K562 (cell line): Measurements from ENCODE around the gene MADD. TPM values are rescaled to one million over a fixed set of nuclear protein-coding genes. Genes with fewer than 3 reads are reported as not detected.

Experiments
- CHD2 ChIP-seq: IDR thresholded peaks from 2 replicates; pipeline ENCODE4 v1.6.1; 2011; ENCODE audit warnings: low read depth, low read length
- CHD4 ChIP-seq: fragments of 200-600 bp; sonication (generic); IDR thresholded peaks from 3 replicates; pipeline ENCODE4 v1.6.1; 2012; ENCODE audit warnings: low read depth, mild to moderate bottlenecking, mixed read lengths, low read length, inconsistent platforms; ENCODE audit not compliant: insufficient read depth, insufficient replicate concordance, poor library complexity, severe bottlenecking
- EWSR1 ChIP-seq: fragments of 450-650 bp; IDR thresholded peaks from 2 replicates; pipeline ENCODE4 v1.6.1; 2018; ENCODE audit warnings: borderline replicate concordance, mild to moderate bottlenecking, low read depth, moderate library complexity; ENCODE audit not compliant: partially characterized antibody
- HSF4 ChIP-seq: fragments of 250-450 bp; sonication (Bioruptor Pico); IDR thresholded peaks from 2 replicates; pipeline ENCODE4 v2.1.2; 2022; ENCODE audit warnings: mild to moderate bottlenecking, moderate library complexity, borderline replicate concordance
- KLF13 ChIP-seq: fragments of 450-650 bp; IDR thresholded peaks from 2 replicates; pipeline ENCODE4 v1.6.1; 2016; ENCODE audit warnings: missing genetic modification characterization, low read depth, mild to moderate bottlenecking, missing compliant biosample characterization, moderate library complexity, borderline replicate concordance
- MECOM ChIP-seq: fragments of 250-450 bp; sonication (Bioruptor Pico); IDR thresholded peaks from 2 replicates; pipeline ENCODE4 v1.8.0; 2022; ENCODE audit warnings: inconsistent platforms
- NR2C1 ChIP-seq, 2 experiments: fragments of 450-650 bp; IDR thresholded peaks; 2 replicates each; pipeline ENCODE4 v1.6.1; 2017; ENCODE audit warnings: mild to moderate bottlenecking in 2 of 2, antibody characterized with exemption in 1 of 2, inconsistent platforms in 1 of 2, missing compliant biosample characterization in 1 of 2, missing genetic modification characterization in 1 of 2
- PML ChIP-seq: IDR thresholded peaks from 2 replicates; pipeline ENCODE4 v1.6.1; 2012; ENCODE audit warnings: low read length, inconsistent platforms
- SMAD4 ChIP-seq: fragments of 250-450 bp; sonication (Bioruptor Pico); conservative IDR thresholded peaks from 2 replicates; pipeline ENCODE4 v1.8.0; 2021; ENCODE audit warnings: inconsistent platforms, mild to moderate bottlenecking, moderate library complexity
- U2AF2 ChIP-seq: fragments of 200-400 bp; formaldehyde crosslinking; optimal IDR thresholded peaks from 2 replicates; pipeline ENCODE3; 2017; ENCODE audit warnings: low read depth, mild to moderate bottlenecking, low read length
- ZC3H8 ChIP-seq: fragments of 450-650 bp; IDR thresholded peaks from 2 replicates; pipeline ENCODE4 v1.6.1; 2017
- polyA plus RNA-seq, 8 experiments: library from polyadenylated mRNA; depleted of rRNA in 4 of 8; stranded (reverse) in 5 of 8; unstranded in 3 of 8; fragments of >200 nt; fragmentation: Nextera tagmentation in 2 of 8; fragmentation: Illumina TruSeq in 1 of 8; extraction: Ambion mirVana in 2 of 8; extraction: Trizol in 1 of 8; gene quantifications; 2 replicates each; pipeline versions ENCODE4 v1.2.1 to v1.2.3, GENCODE V29; 2011 to 2014; ENCODE audit warnings: inconsistent platforms in 1 of 8, missing spikeins in 1 of 8
- total RNA-seq, 7 experiments: library from RNA; depleted of rRNA in 6 of 7; stranded (reverse); fragments of >200 nt in 6 of 7; fragmentation: Illumina TruSeq in 2 of 7; extraction: Trizol in 2 of 7; gene quantifications; 2 replicates each; pipeline versions ENCODE4 v1.2.1 to v1.2.3, GENCODE V29; 2011 to 2021; ENCODE audit warnings: low replicate concordance in 1 of 7
- TF ChIP-seq, protein P1 (sequence below): fragments of 450-650 bp; IDR thresholded peaks from 2 replicates; pipeline ENCODE4 v1.6.1; 2016; ENCODE audit warnings: mild to moderate bottlenecking, moderate library complexity
- TF ChIP-seq, protein P2 (sequence below): IDR thresholded peaks from 3 replicates; pipeline ENCODE4 v1.6.1; 2011; ENCODE audit warnings: borderline replicate concordance, mild to moderate bottlenecking, moderate library complexity; ENCODE audit not compliant: insufficient read length; ENCODE audit errors: extremely low read depth

The MADD gene
- total and polyA plus RNA-seq, 9 of the 15 experiments (the other 6 are each of a cell fraction or from before 2014, with no cell fraction given) = 0.68 to 57.6 (median 33.6) TPM

DNA sequence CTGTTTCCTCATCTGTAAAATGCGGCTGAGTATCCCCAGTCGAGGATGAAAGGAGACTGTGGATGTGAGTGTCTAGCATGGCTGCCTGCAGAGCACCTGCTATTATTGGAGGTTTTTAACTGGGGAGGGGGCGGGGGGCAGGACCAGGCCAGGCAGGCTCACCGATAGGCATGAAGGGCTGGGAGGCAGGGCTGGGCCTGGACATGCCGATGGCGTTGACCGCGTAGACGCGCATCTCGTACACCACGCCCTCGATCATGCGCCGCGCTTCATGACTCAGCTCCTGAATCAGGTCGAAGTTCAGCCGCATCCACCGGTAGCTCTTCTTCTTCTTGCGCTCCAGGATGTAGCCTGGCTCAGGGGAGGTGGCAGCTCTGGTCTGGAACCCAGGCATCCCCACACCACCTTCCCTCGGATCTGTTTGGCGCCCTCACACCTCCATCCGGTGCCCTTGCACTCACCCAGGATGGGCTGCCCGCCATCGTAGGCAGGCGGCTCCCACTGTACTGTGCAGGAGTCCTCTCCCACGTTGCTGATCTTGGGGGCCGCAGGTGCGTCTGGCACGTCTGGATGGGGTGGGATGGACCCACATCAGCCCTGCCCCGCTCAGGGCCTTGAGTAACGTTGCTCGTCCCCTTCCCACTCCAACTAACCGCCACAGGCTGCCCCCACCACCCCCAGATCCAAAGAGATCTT, 67.4 kb downstream of the MADD start (continued):
- TF ChIP-seq MECOM (CRISPR knock-in tag) (no peak), U2AF2 (no peak), CHD4 (no peak), SMAD4 (CRISPR knock-in tag) (0 out of 2 replicates have a peak, but pooled peaks have one; percentile 43), CHD2 (no peak), PML (no peak), HSF4 (CRISPR knock-in tag) (no peak), KLF13 (tag) (no peak), ZC3H8 (no peak), EWSR1 (no peak), NR2C1 (IDR thresholded peaks at IDR 0.05) (peak; percentile 90), NR2C1 (tag; IDR thresholded peaks at IDR 0.05) (peak; percentile 92)
- TF ChIP-seq, protein P1, sequence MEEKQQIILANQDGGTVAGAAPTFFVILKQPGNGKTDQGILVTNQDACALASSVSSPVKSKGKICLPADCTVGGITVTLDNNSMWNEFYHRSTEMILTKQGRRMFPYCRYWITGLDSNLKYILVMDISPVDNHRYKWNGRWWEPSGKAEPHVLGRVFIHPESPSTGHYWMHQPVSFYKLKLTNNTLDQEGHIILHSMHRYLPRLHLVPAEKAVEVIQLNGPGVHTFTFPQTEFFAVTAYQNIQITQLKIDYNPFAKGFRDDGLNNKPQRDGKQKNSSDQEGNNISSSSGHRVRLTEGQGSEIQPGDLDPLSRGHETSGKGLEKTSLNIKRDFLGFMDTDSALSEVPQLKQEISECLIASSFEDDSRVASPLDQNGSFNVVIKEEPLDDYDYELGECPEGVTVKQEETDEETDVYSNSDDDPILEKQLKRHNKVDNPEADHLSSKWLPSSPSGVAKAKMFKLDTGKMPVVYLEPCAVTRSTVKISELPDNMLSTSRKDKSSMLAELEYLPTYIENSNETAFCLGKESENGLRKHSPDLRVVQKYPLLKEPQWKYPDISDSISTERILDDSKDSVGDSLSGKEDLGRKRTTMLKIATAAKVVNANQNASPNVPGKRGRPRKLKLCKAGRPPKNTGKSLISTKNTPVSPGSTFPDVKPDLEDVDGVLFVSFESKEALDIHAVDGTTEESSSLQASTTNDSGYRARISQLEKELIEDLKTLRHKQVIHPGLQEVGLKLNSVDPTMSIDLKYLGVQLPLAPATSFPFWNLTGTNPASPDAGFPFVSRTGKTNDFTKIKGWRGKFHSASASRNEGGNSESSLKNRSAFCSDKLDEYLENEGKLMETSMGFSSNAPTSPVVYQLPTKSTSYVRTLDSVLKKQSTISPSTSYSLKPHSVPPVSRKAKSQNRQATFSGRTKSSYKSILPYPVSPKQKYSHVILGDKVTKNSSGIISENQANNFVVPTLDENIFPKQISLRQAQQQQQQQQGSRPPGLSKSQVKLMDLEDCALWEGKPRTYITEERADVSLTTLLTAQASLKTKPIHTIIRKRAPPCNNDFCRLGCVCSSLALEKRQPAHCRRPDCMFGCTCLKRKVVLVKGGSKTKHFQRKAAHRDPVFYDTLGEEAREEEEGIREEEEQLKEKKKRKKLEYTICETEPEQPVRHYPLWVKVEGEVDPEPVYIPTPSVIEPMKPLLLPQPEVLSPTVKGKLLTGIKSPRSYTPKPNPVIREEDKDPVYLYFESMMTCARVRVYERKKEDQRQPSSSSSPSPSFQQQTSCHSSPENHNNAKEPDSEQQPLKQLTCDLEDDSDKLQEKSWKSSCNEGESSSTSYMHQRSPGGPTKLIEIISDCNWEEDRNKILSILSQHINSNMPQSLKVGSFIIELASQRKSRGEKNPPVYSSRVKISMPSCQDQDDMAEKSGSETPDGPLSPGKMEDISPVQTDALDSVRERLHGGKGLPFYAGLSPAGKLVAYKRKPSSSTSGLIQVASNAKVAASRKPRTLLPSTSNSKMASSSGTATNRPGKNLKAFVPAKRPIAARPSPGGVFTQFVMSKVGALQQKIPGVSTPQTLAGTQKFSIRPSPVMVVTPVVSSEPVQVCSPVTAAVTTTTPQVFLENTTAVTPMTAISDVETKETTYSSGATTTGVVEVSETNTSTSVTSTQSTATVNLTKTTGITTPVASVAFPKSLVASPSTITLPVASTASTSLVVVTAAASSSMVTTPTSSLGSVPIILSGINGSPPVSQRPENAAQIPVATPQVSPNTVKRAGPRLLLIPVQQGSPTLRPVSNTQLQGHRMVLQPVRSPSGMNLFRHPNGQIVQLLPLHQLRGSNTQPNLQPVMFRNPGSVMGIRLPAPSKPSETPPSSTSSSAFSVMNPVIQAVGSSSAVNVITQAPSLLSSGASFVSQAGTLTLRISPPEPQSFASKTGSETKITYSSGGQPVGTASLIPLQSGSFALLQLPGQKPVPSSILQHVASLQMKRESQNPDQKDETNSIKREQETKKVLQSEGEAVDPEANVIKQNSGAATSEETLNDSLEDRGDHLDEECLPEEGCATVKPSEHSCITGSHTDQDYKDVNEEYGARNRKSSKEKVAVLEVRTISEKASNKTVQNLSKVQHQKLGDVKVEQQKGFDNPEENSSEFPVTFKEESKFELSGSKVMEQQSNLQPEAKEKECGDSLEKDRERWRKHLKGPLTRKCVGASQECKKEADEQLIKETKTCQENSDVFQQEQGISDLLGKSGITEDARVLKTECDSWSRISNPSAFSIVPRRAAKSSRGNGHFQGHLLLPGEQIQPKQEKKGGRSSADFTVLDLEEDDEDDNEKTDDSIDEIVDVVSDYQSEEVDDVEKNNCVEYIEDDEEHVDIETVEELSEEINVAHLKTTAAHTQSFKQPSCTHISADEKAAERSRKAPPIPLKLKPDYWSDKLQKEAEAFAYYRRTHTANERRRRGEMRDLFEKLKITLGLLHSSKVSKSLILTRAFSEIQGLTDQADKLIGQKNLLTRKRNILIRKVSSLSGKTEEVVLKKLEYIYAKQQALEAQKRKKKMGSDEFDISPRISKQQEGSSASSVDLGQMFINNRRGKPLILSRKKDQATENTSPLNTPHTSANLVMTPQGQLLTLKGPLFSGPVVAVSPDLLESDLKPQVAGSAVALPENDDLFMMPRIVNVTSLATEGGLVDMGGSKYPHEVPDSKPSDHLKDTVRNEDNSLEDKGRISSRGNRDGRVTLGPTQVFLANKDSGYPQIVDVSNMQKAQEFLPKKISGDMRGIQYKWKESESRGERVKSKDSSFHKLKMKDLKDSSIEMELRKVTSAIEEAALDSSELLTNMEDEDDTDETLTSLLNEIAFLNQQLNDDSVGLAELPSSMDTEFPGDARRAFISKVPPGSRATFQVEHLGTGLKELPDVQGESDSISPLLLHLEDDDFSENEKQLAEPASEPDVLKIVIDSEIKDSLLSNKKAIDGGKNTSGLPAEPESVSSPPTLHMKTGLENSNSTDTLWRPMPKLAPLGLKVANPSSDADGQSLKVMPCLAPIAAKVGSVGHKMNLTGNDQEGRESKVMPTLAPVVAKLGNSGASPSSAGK = no peak
- TF ChIP-seq, protein P2, sequence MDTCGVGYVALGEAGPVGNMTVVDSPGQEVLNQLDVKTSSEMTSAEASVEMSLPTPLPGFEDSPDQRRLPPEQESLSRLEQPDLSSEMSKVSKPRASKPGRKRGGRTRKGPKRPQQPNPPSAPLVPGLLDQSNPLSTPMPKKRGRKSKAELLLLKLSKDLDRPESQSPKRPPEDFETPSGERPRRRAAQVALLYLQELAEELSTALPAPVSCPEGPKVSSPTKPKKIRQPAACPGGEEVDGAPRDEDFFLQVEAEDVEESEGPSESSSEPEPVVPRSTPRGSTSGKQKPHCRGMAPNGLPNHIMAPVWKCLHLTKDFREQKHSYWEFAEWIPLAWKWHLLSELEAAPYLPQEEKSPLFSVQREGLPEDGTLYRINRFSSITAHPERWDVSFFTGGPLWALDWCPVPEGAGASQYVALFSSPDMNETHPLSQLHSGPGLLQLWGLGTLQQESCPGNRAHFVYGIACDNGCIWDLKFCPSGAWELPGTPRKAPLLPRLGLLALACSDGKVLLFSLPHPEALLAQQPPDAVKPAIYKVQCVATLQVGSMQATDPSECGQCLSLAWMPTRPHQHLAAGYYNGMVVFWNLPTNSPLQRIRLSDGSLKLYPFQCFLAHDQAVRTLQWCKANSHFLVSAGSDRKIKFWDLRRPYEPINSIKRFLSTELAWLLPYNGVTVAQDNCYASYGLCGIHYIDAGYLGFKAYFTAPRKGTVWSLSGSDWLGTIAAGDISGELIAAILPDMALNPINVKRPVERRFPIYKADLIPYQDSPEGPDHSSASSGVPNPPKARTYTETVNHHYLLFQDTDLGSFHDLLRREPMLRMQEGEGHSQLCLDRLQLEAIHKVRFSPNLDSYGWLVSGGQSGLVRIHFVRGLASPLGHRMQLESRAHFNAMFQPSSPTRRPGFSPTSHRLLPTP = no peak
